BJ (cell line): ENCODE measurements around the gene FAM117B. TPM values are rescaled to one million over a fixed set of nuclear protein-coding genes. Genes with fewer than 3 reads are reported as not detected.
"Not testable (repeated sequence)": the region's sequence is repeated elsewhere in the genome, so short reads cannot be mapped to it uniquely, and the experiment has no call there.

ENCODE experiments used
- CTCF ChIA-PET: fragments of 350-600 bp; formaldehyde crosslinking; extraction: SDS; loops from one replicate; lab custom pipeline; 2021; ENCODE audit warnings: antibody characterized with exemption, inconsistent platforms; lab: Yijun Ruan, JAX
- POLR2A ChIA-PET: fragments of 300-600 bp; sonication (Branson Sonifier 250); formaldehyde crosslinking; extraction: SDS; loops from one replicate; lab custom pipeline; 2021; ENCODE audit warnings: antibody characterized with exemption; lab: Charles Lee
- DNase-seq: peaks from one replicate; pipeline ENCODE4 v3.0.0-alpha.2; 2011; ENCODE audit warnings: low read depth
- H3K27me3 ChIP-seq: 2 replicates; pipeline ENCODE4 v1.6.0; 2011; ENCODE audit warnings: low read length; ENCODE audit not compliant: control insufficient read depth, insufficient read depth
- H3K36me3 ChIP-seq: 2 replicates; pipeline ENCODE4 v1.5.1; 2011; ENCODE audit warnings: low read length; ENCODE audit not compliant: control insufficient read depth, insufficient read depth
- H3K4me3 ChIP-seq: 2 replicates; pipeline ENCODE4 v1.5.1; 2011; ENCODE audit warnings: low read depth, mild to moderate bottlenecking, control low read depth, low read length
- polyA plus RNA-seq: library from polyadenylated mRNA; depleted of rRNA; stranded (reverse); fragments of >200 nt; gene quantifications from 2 replicates; pipeline ENCODE4 v1.2.3, GENCODE V29; 2011
- TF ChIP-seq, protein P1 (sequence below): IDR thresholded peaks from 2 replicates; pipeline ENCODE4 v1.5.1; 2011; ENCODE audit warnings: low read depth, mild to moderate bottlenecking, control low read depth, inconsistent platforms, low read length, moderate library complexity; ENCODE audit not compliant: insufficient read depth

The FAM117B gene
- polyA plus RNA-seq, 1 experiment: 0.29 TPM

DNA sequence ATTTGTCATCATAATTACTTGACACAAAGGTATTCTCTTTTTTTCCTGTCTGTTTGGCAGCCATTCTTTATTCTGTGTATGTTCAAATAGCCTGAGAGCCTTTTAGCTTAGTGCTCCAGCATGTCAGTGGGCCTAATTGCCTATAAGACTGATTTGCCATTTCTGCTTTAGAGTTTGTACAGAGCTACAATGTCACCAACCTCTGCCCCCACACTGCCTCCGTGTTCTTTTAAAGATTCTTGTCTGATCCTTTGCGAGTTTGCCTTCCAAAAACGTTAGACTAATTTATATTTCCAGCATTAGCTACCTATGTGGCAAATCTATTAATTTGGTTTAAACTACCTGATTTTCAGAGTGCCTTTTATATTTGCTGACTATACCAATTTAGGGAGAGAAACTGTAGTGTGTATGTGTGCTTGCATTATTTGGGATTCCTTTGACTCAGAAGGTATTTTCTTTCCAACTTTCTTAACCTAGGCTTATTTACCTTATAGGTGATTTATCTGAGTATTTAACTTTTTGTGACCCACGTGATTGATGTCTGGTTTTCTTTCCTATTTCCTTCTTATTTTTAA lies 70.8 kb downstream of the FAM117B start:
- ChIA-PET POLR2A (no interaction called here), CTCF (no interaction called here)
- DNase-seq: no peak
- no peaks in the 10 kb centered on the region for H3K27me3 ChIP-seq
- TF ChIP-seq, protein P1, sequence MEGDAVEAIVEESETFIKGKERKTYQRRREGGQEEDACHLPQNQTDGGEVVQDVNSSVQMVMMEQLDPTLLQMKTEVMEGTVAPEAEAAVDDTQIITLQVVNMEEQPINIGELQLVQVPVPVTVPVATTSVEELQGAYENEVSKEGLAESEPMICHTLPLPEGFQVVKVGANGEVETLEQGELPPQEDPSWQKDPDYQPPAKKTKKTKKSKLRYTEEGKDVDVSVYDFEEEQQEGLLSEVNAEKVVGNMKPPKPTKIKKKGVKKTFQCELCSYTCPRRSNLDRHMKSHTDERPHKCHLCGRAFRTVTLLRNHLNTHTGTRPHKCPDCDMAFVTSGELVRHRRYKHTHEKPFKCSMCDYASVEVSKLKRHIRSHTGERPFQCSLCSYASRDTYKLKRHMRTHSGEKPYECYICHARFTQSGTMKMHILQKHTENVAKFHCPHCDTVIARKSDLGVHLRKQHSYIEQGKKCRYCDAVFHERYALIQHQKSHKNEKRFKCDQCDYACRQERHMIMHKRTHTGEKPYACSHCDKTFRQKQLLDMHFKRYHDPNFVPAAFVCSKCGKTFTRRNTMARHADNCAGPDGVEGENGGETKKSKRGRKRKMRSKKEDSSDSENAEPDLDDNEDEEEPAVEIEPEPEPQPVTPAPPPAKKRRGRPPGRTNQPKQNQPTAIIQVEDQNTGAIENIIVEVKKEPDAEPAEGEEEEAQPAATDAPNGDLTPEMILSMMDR: no peak
- H3K36me3 ChIP-seq: no peaks in the 10 kb centered on the region
- H3K4me3 ChIP-seq: no peak overlapping the region

DNA sequence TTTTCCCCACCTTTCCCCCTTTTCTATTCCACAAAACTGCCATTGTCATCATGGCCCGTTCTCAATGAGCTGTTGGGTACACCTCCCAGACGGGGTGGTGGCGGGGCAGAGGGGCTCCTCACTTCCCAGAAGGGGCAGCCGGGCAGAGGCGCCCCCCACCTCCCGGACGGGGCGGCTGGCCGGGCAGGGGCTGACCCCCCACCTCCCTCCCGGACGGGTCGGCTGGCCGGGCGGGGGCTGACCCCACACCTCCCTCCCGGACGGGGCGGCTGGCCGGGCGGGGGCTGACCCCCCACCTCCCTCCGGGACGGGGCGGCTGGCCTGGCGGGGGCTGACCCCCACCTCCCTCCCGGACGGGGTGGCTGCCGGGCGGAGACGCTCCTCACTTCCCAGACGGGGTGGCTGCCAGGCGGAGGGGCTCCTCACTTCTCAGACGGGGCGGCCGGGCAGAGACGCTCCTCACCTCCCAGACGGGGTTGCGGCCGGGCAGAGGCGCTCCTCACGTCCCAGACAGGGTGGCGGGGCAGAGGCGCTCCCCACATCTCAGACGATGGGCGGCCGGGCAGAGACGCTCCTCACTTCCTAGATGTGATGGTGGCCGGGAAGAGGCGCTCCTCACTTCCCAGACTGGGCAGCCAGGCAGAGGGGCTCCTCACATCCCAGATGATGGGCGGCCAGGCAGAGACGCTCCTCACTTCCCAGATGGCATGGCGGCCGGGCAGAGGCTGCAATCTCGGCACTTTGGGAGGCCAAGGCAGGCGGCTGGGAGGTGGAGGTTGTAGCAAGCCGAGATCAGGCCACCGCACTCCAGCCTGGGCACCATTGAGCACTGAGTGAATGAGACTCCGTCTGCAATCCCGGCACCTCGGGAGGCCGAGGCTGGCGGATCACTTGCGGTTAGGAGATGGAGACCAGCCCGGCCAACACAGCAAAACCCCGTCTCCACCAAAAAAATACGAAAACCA lies 80.5 kb downstream of the FAM117B start:
- DNase-seq, H3K36me3 ChIP-seq, CTCF ChIA-PET, POLR2A ChIA-PET, H3K27me3 ChIP-seq, H3K4me3 ChIP-seq: not testable (repeated sequence)

DNA sequence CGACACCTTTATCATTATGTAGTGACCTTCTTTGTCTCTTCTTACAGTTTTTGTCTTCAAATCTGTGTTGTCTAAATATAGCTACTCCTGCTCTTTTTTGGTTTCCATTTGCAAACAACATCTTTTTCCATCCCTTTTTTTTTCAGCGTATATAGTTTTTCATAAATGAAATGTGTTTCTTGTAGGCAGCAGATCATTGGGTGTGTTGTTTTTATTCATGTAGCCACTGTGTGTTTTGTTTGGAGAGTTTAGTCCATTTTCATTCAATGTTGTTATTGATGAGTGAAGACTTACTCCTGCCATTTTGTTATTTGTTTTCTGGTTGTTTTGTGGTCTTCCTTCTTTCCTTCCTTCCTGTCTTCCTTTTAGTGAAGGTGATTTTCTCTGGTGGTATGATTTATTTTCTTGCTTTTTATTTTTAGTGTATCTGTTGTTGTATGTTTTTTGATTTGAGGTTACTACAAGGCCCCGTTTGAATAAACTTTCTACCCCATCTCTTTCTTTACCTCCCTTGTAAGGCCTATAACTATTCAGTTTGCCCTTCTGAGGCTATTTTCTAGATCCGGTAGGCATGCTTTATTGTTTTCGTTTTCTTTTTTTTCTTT lies 81.4 kb downstream of the FAM117B start:
- CTCF ChIA-PET: interaction anchor here (0.9 kb wide), 1 partner anchor 9 kb away, joined by 4 read pairs; no protein-coding TSS in a partner anchor
- no peak for DNase-seq

DNA sequence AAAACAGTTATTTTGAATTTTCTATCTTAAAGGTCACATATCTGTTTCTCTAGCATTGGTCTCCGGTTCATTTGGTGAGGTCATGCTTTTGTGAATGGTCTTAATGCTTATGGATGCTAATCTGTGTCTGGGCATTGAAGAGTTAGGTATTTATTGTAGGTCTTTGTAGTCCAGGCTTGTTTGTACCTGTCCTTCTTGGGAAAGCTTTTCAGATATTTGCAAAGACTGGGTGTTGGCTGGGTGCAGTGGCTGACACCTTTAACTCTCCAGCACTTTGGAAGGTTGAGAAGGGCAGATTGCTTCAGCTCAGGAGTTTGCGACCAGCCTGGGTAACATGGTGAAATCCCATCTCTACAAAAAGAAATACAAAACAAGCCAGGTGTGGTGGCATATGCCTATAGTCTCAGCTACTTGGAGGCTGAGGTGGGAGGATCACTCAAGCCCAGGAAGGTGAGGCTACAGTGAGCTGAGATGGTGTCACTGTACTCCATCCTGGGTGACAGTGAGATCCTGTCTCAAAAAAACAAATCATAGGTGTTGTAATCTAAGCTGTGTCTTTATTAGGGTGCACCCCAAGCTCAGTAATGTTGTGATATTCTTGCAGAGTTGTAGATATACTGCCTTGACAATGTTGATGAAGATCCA lies 82.3 kb downstream of the FAM117B start:
- CTCF ChIA-PET: interaction anchor here (0.9 kb wide), 1 partner anchor 10 kb away, joined by 4 read pairs; no protein-coding TSS in a partner anchor
- Histone ChIP-seq H3K4me3 (no peak overlapping the region), H3K27me3 (no peaks in the 10 kb centered on the region), H3K36me3 (no peaks in the 10 kb centered on the region)
- TF ChIP-seq, protein P1: no peak
- POLR2A ChIA-PET: no interaction called here
- no peak for DNase-seq

More for the DNA sequence above, 81.4 kb downstream of the FAM117B start:
- Histone ChIP-seq H3K27me3 (no peaks in the 10 kb centered on the region), H3K36me3 (no peaks in the 10 kb centered on the region), H3K4me3 (no peak overlapping the region)
- POLR2A ChIA-PET: no interaction called here
- TF ChIP-seq, protein P1: no peak

DNA sequence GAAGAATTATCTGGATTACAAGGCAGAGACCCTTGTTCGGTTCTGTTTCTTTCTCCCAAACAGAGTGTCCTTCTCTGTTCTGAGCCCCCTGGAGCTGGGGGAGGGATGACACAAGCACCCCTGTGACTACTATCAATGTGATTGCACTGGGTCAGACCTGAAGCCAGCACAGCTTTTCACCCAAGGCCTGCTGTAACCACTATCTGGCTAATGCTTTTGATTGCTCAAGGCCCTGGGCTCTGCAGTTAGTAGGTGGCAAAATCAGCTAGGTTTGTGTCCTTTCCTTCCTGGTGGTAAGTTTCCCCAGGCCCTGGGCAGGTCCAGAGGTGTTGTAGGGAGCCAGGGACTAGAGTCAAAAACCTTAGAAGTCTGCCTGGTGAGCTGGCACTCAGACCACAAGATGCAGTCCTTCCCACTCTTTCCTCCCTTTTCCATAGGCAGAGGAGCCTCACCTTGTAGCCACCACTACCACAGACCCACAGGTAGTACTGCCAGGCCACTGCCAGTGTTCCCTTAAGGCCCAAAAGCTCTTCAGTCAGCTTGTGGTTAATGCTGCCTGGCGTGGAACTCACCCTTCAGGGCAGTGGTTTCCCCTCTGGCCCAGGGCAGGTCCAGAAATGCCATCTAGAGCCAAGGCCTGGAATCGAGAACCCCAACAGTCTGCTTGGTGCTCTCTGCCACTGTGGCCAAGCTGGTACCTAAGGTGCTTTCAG lies 83.0 kb downstream of the FAM117B start:
- ChIA-PET CTCF (no interaction called here), POLR2A (no interaction called here)
- no peak for DNase-seq
- Histone ChIP-seq H3K4me3 (no peak overlapping the region), H3K27me3 (no peaks in the 10 kb centered on the region), H3K36me3 (no peaks in the 10 kb centered on the region)
- TF ChIP-seq, protein P1: no peak
